Measurements from ENCODE around the gene HAX1. TPM values are rescaled to one million over a fixed set of nuclear protein-coding genes. Genes with fewer than 3 reads are reported as not detected.

Gene HAX1
- total and polyA plus RNA-seq, 10 of the 15 experiments (the other 5 are each of a cell fraction or from before 2014, with no cell fraction given): 95.3 to 288 (median 147) TPM

GRCh38 chr1:154253671-154254070 is 18.8 kb upstream of the HAX1 start:
- ChIA-PET CTCF (no interaction called here), RAD21 (ENCODE audit: unreplicated experiment) (interaction anchor here (0.7 kb wide), 1 partner anchor 56 kb away, joined by 3 read pairs; no protein-coding TSS in a partner anchor)

More at GRCh38 chr1:154253671-154254070, 18.8 kb upstream of the HAX1 start:
- TF ChIP-seq MEF2B (IDR thresholded peaks at IDR 0.05; ENCODE audit: partially characterized antibody, poor library complexity, severe bottlenecking) (no peak), CREB1 (IDR thresholded peaks at IDR 0.05; ENCODE audit: low read depth) (no peak), RB1 (IDR thresholded peaks at IDR 0.05; ENCODE audit: borderline replicate concordance) (no peak), SREBF2 (IDR thresholded peaks at IDR 0.05; ENCODE audit: low read length) (no peak), PAX5 (IDR thresholded peaks at IDR 0.05; ENCODE audit: borderline replicate concordance, low read depth, low read length) (no peak), KDM1A (IDR thresholded peaks at IDR 0.05; ENCODE audit: borderline replicate concordance) (no peak), JUNB (IDR thresholded peaks at IDR 0.05) (no peak), SIN3A (IDR thresholded peaks at IDR 0.05; ENCODE audit: low read depth, low read length) (no peak), CHD4 (IDR thresholded peaks at IDR 0.05) (no peak), SUZ12 (IDR thresholded peaks at IDR 0.05; ENCODE audit: unreplicated experiment) (no peak), CBX3 (IDR thresholded peaks at IDR 0.05; ENCODE audit: borderline replicate concordance, low read depth) (no peak), ZNF687 (IDR thresholded peaks at IDR 0.05) (no peak), SUPT20H (IDR thresholded peaks at IDR 0.05; ENCODE audit: borderline replicate concordance, control insufficient read depth, low read depth, low read length) (no peak), IKZF2 (IDR thresholded peaks at IDR 0.05) (no peak), ZBTB4 (CRISPR knock-in tag; IDR thresholded peaks at IDR 0.05) (no peak)
- no peak overlapping the region for H3K9ac ChIP-seq (ENCODE audit: control insufficient read depth, insufficient read depth, low read length)
- H3K27me3 ChIP-seq (replicated peaks in 1 of 2; ENCODE audit: control insufficient read depth in 2 of 2, insufficient read depth in 2 of 2, low read length in 1 of 2): no peaks in the 10 kb centered on the region
- H3K4me3 ChIP-seq: no peak overlapping the region
- no TSS peak for BruUV-seq (replicated peaks)
- ChIA-PET POLR2A (no interaction called here), SMC1A (ENCODE audit: uncharacterized antibody, unreplicated experiment) (no interaction called here)
- in situ Hi-C loops (cut with MboI) (no loop called here), intact Hi-C loops (cut with micrococcal nuclease; ENCODE audit: unreplicated experiment) (no loop called here)
- 94% methylated on average over 7 of the region's 7 CpGs for WGBS (ENCODE audit: insufficient coverage, insufficient replicate concordance, low lambda C conversion rate, missing lambda C conversion rate)
- H3K79me2 ChIP-seq (ENCODE audit: control insufficient read depth, insufficient read depth, low read length): no peaks in the 10 kb centered on the region; the same call in 1 of the 2 replicates
- DNase-seq (ENCODE audit: low read depth, low spot score) (no peak), FAIRE-seq (no peak), ATAC-seq (no peak)
- H2AFZ ChIP-seq (ENCODE audit: control insufficient read depth, low read depth, low read length): no peak overlapping the region
- no peak overlapping the region for H3K4me2 ChIP-seq (ENCODE audit: control insufficient read depth, insufficient read depth)
- H4K20me1 ChIP-seq (ENCODE audit: control insufficient read depth, insufficient read depth): no peaks in the 10 kb centered on the region
- H3K36me3 ChIP-seq (ENCODE audit: control insufficient read depth in 2 of 2, insufficient read depth in 2 of 2, low read length in 1 of 2): peaks cover 38 to 56% of the 10 kb centered on the region in 2 experiments
- no peaks in the 10 kb centered on the region for H3K9me3 ChIP-seq (replicated peaks; ENCODE audit: control insufficient read depth, insufficient read depth, low read length)
- no peaks in the 10 kb centered on the region for H3K4me1 ChIP-seq (ENCODE audit: control insufficient read depth, insufficient read depth, low read length)
- no peak overlapping the region for H3K27ac ChIP-seq (ENCODE audit: control insufficient read depth, insufficient read depth)
